Right atrium auricular region (tissue), 2 donors: ENCODE measurements around the gene ZNF185. TPM values are rescaled to one million over a fixed set of nuclear protein-coding genes. Genes with fewer than 3 reads are reported as not detected.

ENCODE experiments used
- DNase-seq: peaks from one replicate; pipeline ENCODE4 v3.0.0-alpha.2; 2019; ENCODE audit warnings: low spot score
- H3K27ac ChIP-seq, 2 donors: fragments of 200-600 bp; sonication (generic); 1 replicate in 1 of 2; 2 replicates in 1 of 2; pipeline ENCODE4 v1.5.1; 2016 to 2019
- H3K27me3 ChIP-seq, 2 donors: fragments of 200-600 bp; sonication (generic); one replicate each; pipeline versions ENCODE4 v1.5.1 to v1.6.0; 2017 to 2019
- H3K36me3 ChIP-seq: fragments of 200-600 bp; sonication (generic); one replicate; pipeline ENCODE4 v1.5.1; 2016
- H3K4me1 ChIP-seq, 2 donors: fragments of 200-600 bp; sonication (generic); one replicate each; pipeline versions ENCODE4 v1.5.1 to v1.6.0; 2017 to 2019
- H3K4me3 ChIP-seq, 2 donors: fragments of 200-600 bp; sonication (generic); 1 replicate in 1 of 2; 2 replicates in 1 of 2; pipeline ENCODE4 v1.5.1; 2017 to 2019; ENCODE audit warnings: mild to moderate bottlenecking in 1 of 2, moderate library complexity in 1 of 2
- H3K9me3 ChIP-seq, 2 donors: fragments of 200-600 bp; sonication (generic); one replicate each; pipeline ENCODE4 v1.5.1; 2019
- total RNA-seq, 2 donors: library from RNA; depleted of rRNA; stranded (reverse); fragments of >200 nt; gene quantifications; one replicate each; pipeline ENCODE4 v1.1.0, GENCODE V29; 2016
- TF ChIP-seq, protein P1 (sequence below), 2 donors: fragments of 200-600 bp; sonication (generic); IDR thresholded peaks; one replicate each; pipeline ENCODE4 v1.5.1; 2019; ENCODE audit warnings: antibody characterized with exemption in 2 of 2

ZNF185 gene
- total RNA-seq, 2 donors from 2014 or later: 1.3 to 2.0 TPM

GRCh38 chrX:152892499-152892898, 5.4 kb upstream of the ZNF185 start:
- no peak for DNase-seq
- TF ChIP-seq, protein P1, sequence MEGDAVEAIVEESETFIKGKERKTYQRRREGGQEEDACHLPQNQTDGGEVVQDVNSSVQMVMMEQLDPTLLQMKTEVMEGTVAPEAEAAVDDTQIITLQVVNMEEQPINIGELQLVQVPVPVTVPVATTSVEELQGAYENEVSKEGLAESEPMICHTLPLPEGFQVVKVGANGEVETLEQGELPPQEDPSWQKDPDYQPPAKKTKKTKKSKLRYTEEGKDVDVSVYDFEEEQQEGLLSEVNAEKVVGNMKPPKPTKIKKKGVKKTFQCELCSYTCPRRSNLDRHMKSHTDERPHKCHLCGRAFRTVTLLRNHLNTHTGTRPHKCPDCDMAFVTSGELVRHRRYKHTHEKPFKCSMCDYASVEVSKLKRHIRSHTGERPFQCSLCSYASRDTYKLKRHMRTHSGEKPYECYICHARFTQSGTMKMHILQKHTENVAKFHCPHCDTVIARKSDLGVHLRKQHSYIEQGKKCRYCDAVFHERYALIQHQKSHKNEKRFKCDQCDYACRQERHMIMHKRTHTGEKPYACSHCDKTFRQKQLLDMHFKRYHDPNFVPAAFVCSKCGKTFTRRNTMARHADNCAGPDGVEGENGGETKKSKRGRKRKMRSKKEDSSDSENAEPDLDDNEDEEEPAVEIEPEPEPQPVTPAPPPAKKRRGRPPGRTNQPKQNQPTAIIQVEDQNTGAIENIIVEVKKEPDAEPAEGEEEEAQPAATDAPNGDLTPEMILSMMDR (IDR thresholded peaks at IDR 0.05): no peak
- H3K4me3 ChIP-seq: no peak overlapping the region
- H3K9me3 ChIP-seq: no peaks in the 10 kb centered on the region
- no peaks in the 10 kb centered on the region for H3K4me1 ChIP-seq
- no peaks in the 10 kb centered on the region for H3K36me3 ChIP-seq
- no peaks in the 10 kb centered on the region for H3K27me3 ChIP-seq
- H3K27ac ChIP-seq: no peak overlapping the region

DNA sequence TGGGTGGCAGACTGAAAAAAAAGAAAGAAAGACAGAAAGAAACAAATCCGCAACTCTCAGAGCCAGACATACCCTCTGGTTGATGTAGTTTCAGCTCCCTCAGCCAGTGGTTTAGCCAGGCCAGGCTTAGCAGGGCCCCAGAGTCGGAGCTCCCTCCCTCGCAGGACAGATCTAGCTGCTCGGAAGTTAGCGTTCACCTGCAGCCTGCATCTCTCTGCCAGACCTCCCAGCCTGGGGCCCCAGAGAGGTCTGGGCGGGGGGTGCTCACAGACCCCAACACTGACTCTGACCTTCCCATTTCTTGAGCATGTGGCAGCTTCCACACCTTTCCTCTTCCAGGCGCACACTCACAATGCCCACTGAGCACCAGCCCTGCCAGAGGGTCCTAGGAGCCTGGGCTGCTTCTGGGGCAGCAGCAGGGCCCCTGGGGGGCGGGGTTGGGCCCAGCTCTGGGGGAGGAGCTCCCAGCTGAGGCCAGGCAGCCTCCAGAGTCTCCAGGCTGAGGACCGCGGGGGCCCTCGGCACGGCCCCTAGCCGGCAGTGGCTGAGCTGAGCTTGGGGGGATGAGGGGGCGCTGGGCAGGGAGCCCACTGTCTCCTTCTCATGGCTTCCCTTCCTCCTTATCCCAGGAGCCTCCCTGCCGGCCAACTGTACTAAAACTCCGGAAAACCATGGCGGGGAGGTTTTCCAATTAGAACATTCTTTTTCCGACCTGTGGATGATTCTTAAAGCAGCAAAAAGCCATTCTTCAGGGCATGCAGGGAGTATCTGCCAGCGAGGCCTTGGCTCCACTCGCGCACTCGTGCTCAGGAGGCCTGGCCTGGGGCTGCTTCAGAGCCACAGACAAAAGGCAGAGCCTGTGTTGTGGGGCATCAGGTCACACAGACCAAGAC, 4.6 kb upstream of the ZNF185 start:
- H3K4me3 ChIP-seq: no peak overlapping the region
- TF ChIP-seq, protein P1 (IDR thresholded peaks at IDR 0.05): no peak
- H3K4me1 ChIP-seq: no peaks in the 10 kb centered on the region
- H3K27ac ChIP-seq: no peak overlapping the region
- no peaks in the 10 kb centered on the region for H3K36me3 ChIP-seq
- DNase-seq: no peak
- no peaks in the 10 kb centered on the region for H3K27me3 ChIP-seq
- no peaks in the 10 kb centered on the region for H3K9me3 ChIP-seq

DNA sequence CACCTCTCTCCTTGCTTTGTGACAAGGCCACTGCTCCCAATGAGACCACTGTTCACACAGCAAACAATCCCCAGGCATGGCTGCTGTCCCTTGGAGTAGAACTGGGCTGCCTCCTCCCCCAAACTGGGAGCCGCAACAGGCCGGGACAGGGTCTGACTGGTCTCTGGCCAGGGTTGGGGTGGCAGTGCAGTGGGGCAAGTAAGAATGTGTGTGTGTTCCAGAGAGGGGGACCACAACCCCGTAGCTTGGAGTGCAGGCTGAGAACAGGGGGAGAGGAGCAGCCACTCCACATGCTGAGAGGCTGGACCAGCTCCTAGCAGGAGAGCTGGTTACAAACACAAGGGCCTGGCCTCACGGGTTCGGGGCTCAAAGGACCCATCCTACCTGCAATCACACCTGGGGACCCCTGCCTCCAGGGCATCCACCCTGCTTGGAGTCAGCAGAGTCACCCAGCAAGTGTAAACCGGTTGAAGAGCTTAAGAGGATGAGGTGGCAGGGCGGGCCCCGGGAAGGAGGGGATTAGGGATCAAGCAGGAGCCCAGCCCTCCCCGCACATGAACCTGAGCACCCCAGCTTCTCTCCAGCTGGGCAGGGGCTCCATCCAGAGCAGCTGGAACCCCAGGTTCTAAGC, 3.8 kb upstream of the ZNF185 start:
- Histone ChIP-seq H3K27me3 (no peaks in the 10 kb centered on the region), H3K4me3 (no peak overlapping the region), H3K27ac (no peak overlapping the region), H3K9me3 (no peaks in the 10 kb centered on the region), H3K4me1 (no peaks in the 10 kb centered on the region), H3K36me3 (no peaks in the 10 kb centered on the region)
- DNase-seq: no peak
- TF ChIP-seq, protein P1 (IDR thresholded peaks at IDR 0.05): no peak

- TF ChIP-seq, protein P1 (IDR thresholded peaks at IDR 0.05): no peak
- Histone ChIP-seq H3K36me3 (no peaks in the 10 kb centered on the region), H3K27me3 (no peaks in the 10 kb centered on the region), H3K4me1 (no peaks in the 10 kb centered on the region), H3K9me3 (no peaks in the 10 kb centered on the region), H3K27ac (no peak overlapping the region), H3K4me3 (no peak overlapping the region)
- no peak for DNase-seq
These were observed 2.7 kb upstream of the ZNF185 start for GRCh38 chrX:152895121-152895520.

GRCh38 chrX:152895724-152896420, 2.0 kb upstream of the ZNF185 start:
- Histone ChIP-seq H3K36me3 (no peaks in the 10 kb centered on the region), H3K4me3 (no peak overlapping the region), H3K27me3 (no peaks in the 10 kb centered on the region), H3K27ac (no peak overlapping the region), H3K4me1 (no peaks in the 10 kb centered on the region), H3K9me3 (no peaks in the 10 kb centered on the region)
- no peak for DNase-seq
- TF ChIP-seq, protein P1 (IDR thresholded peaks at IDR 0.05): no peak
